Activated CD4-positive, alpha-beta T cell treated with anti-CD3 and anti-CD28 coated beads for 36 hours (primary cell): ENCODE results near the gene MORN1. TPM values are rescaled to one million over a fixed set of nuclear protein-coding genes. Genes with fewer than 3 reads are reported as not detected.
"Not testable (repeated sequence)": the region's sequence is repeated elsewhere in the genome, so short reads cannot be mapped to it uniquely, and the experiment has no call there.

ENCODE experiments used
- ATAC-seq: fragments of 200-7000 bp; cut with Tn5 transposase; one replicate; pipeline ENCODE4 v1.10.0; 2021; ENCODE audit warnings: mild to moderate bottlenecking, moderate library complexity
- CTCF ChIA-PET: fragments of 350-600 bp; sonication (Branson Sonifier 250); formaldehyde crosslinking; loops from one replicate; lab custom pipeline; 2021; ENCODE audit warnings: antibody characterized with exemption; lab: Charles Lee
- POLR2A ChIA-PET: fragments of 350-600 bp; sonication (Branson Sonifier 250); formaldehyde crosslinking; loops from one replicate; lab custom pipeline; 2021; ENCODE audit warnings: antibody characterized with exemption, inconsistent platforms; lab: Charles Lee
- DNase-seq: peaks from one replicate; pipeline ENCODE4 v3.0.0-alpha.2; 2020
- H3K27ac Mint-ChIP-seq: one replicate; pipeline ENCODE4 v1.8.0; 2021; ENCODE audit warnings: mixed read lengths
- H3K27me3 Mint-ChIP-seq: one replicate; pipeline ENCODE4 v1.8.0; 2021; ENCODE audit warnings: mixed read lengths
- H3K36me3 Mint-ChIP-seq: one replicate; pipeline ENCODE4 v1.8.0; 2021; ENCODE audit warnings: low read depth, mixed read lengths
- H3K4me1 Mint-ChIP-seq: one replicate; pipeline ENCODE4 v1.8.0; 2021; ENCODE audit warnings: mixed read lengths
- H3K4me3 Mint-ChIP-seq: one replicate; pipeline ENCODE4 v1.8.0; 2021; ENCODE audit warnings: mild to moderate bottlenecking, moderate library complexity, mixed read lengths
- H3K9me3 Mint-ChIP-seq: one replicate; pipeline ENCODE4 v1.8.0; 2021; ENCODE audit warnings: low read depth, mixed read lengths
- intact Hi-C, 2 experiments: fragments of 100-400 bp; cut with DNase I in 1 of 2; cut with micrococcal nuclease in 1 of 2; formaldehyde crosslinking; loops; one replicate each; pipeline versions ENCODE4 v1.14.2 to v1.15.1; 2022 to 2024; cut with DNase I, micrococcal nuclease
- total RNA-seq, 2 experiments: library from RNA; stranded (reverse); gene quantifications; one replicate each; pipeline ENCODE4 v1.2.3, GENCODE V29; 2021

MORN1 gene
- total RNA-seq = 1 to 10 TPM; 5.1 to 6.1 TPM

GRCh38 chr1:2391041-2391930 is at the start of gene MORN1, which contains the start of gene RER1:
MORN1 (minus strand) TSS chr1:2391554; CDS start chr1:2391533, 21 bp downstream.
RER1 (plus strand) TSS chr1:2391841; CDS start chr1:2395791, 3,950 bp downstream.
- ATAC-seq = peak; percentile 99
- peak within 1 kb of the TSS; percentile 89 for H3K4me3 Mint-ChIP-seq
- H3K4me1 Mint-ChIP-seq = peaks cover 38% of the 10 kb centered on the region
- H3K27ac Mint-ChIP-seq = peak within 1 kb of the TSS; percentile 76
- H3K9me3 Mint-ChIP-seq = no peaks in the 10 kb centered on the region
- CTCF ChIA-PET = interaction anchor here (0.6 to 4.5 kb wide), 9 partner anchors 9 to 258 kb away, joined by 3 to 26 read pairs (median 4); partner anchors contain the start of gene FAAP20
- DNase-seq = peak; percentile 100
- POLR2A ChIA-PET = interaction anchor here (0.6 to 1.2 kb wide), 6 partner anchors 135 to 305 kb away, joined by 3 to 6 read pairs (median 4); partner anchors contain the start of gene PANK4
- intact Hi-C loops = loop anchor here in 1 of 2 experiments (1.0 to 5.0 kb wide), 17 partner anchors 22 to 1466 kb away; partner anchors contain the start of genes CEP104, DFFB, MIB2 and PANK4
- no peaks in the 10 kb centered on the region for H3K27me3 Mint-ChIP-seq
- peaks cover 27% of the 10 kb centered on the region for H3K36me3 Mint-ChIP-seq

- ATAC-seq, H3K27me3 Mint-ChIP-seq, CTCF ChIA-PET, H3K4me1 Mint-ChIP-seq, DNase-seq, H3K36me3 Mint-ChIP-seq, POLR2A ChIA-PET, H3K4me3 Mint-ChIP-seq, intact Hi-C loops, H3K27ac Mint-ChIP-seq, H3K9me3 Mint-ChIP-seq: not testable (repeated sequence)
These were observed 49.0 kb upstream of the MORN1 start for GRCh38 chr1:2440346-2440745.

- DNase-seq = no peak
- ChIA-PET CTCF (no interaction called here), POLR2A (no interaction called here)
- Mint-ChIP-seq H3K36me3 (no peaks in the 10 kb centered on the region), H3K4me1 (no peaks in the 10 kb centered on the region), H3K27ac (no peak overlapping the region), H3K9me3 (no peaks in the 10 kb centered on the region), H3K27me3 (peaks cover 4% of the 10 kb centered on the region), H3K4me3 (no peak overlapping the region)
- intact Hi-C loops = no loop called here
- no peak for ATAC-seq
These were observed 48.0 kb upstream of the MORN1 start for GRCh38 chr1:2439369-2439768.

GRCh38 chr1:2438641-2439040 is 47.3 kb upstream of the MORN1 start:
- Mint-ChIP-seq H3K9me3 (no peaks in the 10 kb centered on the region), H3K27ac (no peak overlapping the region), H3K4me1 (no peaks in the 10 kb centered on the region), H3K27me3 (peaks cover 4% of the 10 kb centered on the region), H3K36me3 (no peaks in the 10 kb centered on the region), H3K4me3 (no peak overlapping the region)
- ChIA-PET CTCF (no interaction called here), POLR2A (no interaction called here)
- DNase-seq (no peak), ATAC-seq (no peak)
- intact Hi-C loops = no loop called here

GRCh38 chr1:2438038-2438437 is 46.7 kb upstream of the MORN1 start:
- ChIA-PET CTCF (no interaction called here), POLR2A (no interaction called here)
- Mint-ChIP-seq H3K36me3 (no peaks in the 10 kb centered on the region), H3K4me3 (no peak overlapping the region), H3K27me3 (peaks cover 4% of the 10 kb centered on the region), H3K27ac (no peak overlapping the region), H3K9me3 (no peaks in the 10 kb centered on the region), H3K4me1 (no peaks in the 10 kb centered on the region)
- intact Hi-C loops = no loop called here
- ATAC-seq (no peak), DNase-seq (no peak)

- POLR2A ChIA-PET = no interaction called here
- DNase-seq = no peak
- Mint-ChIP-seq H3K27me3 (peaks cover 2% of the 10 kb centered on the region), H3K4me3 (no peak overlapping the region), H3K36me3 (no peaks in the 10 kb centered on the region), H3K9me3 (no peaks in the 10 kb centered on the region), H3K27ac (no peak overlapping the region), H3K4me1 (no peaks in the 10 kb centered on the region)
- no peak for ATAC-seq
- intact Hi-C loops = no loop called here
- CTCF ChIA-PET = no interaction called here
These were observed 46.3 kb upstream of the MORN1 start for GRCh38 chr1:2437617-2438016.

- Mint-ChIP-seq H3K4me1 (no peaks in the 10 kb centered on the region), H3K4me3 (no peak overlapping the region), H3K27me3 (peaks cover 2% of the 10 kb centered on the region), H3K36me3 (no peaks in the 10 kb centered on the region), H3K9me3 (no peaks in the 10 kb centered on the region), H3K27ac (no peak overlapping the region)
- ChIA-PET CTCF (no interaction called here), POLR2A (no interaction called here)
- intact Hi-C loops = no loop called here
- no peak for ATAC-seq
- no peak for DNase-seq
These were observed 45.5 kb upstream of the MORN1 start for GRCh38 chr1:2436876-2437275.

GRCh38 chr1:2435746-2436355 is 44.5 kb upstream of the MORN1 start:
- Mint-ChIP-seq H3K9me3 (no peaks in the 10 kb centered on the region), H3K27ac (no peak overlapping the region), H3K4me3 (no peak overlapping the region), H3K27me3 (peaks cover 2% of the 10 kb centered on the region), H3K4me1 (no peaks in the 10 kb centered on the region), H3K36me3 (no peaks in the 10 kb centered on the region)
- intact Hi-C loops = no loop called here
- DNase-seq = no peak
- ATAC-seq = no peak
- POLR2A ChIA-PET = no interaction called here
- CTCF ChIA-PET = no interaction called here

- CTCF ChIA-PET = no interaction called here
- Mint-ChIP-seq H3K36me3 (no peaks in the 10 kb centered on the region), H3K4me3 (no peak overlapping the region), H3K4me1 (no peaks in the 10 kb centered on the region), H3K27ac (no peak overlapping the region), H3K27me3 (peaks cover 2% of the 10 kb centered on the region), H3K9me3 (no peaks in the 10 kb centered on the region)
- DNase-seq (no peak), ATAC-seq (no peak)
- POLR2A ChIA-PET = no interaction called here
- intact Hi-C loops = no loop called here
These were observed 43.7 kb upstream of the MORN1 start for GRCh38 chr1:2435091-2435490.

GRCh38 chr1:2433936-2434655 is 42.7 kb upstream of the MORN1 start:
- no peaks in the 10 kb centered on the region for H3K4me1 Mint-ChIP-seq
- no peak overlapping the region for H3K4me3 Mint-ChIP-seq
- no peak overlapping the region for H3K27ac Mint-ChIP-seq
- no peaks in the 10 kb centered on the region for H3K27me3 Mint-ChIP-seq
- DNase-seq (no peak), ATAC-seq (no peak)
- H3K36me3 Mint-ChIP-seq = no peaks in the 10 kb centered on the region
- peaks cover 2% of the 10 kb centered on the region for H3K9me3 Mint-ChIP-seq
- CTCF ChIA-PET = no interaction called here
- POLR2A ChIA-PET = no interaction called here
- intact Hi-C loops = no loop called here

- POLR2A ChIA-PET = no interaction called here
These were observed 41.8 kb upstream of the MORN1 start for GRCh38 chr1:2433196-2433595.

More at GRCh38 chr1:2433196-2433595, 41.8 kb upstream of the MORN1 start:
- no peaks in the 10 kb centered on the region for H3K36me3 Mint-ChIP-seq
- intact Hi-C loops = no loop called here
- DNase-seq = no peak
- H3K4me1 Mint-ChIP-seq = no peaks in the 10 kb centered on the region
- H3K9me3 Mint-ChIP-seq = peaks cover 2% of the 10 kb centered on the region
- no peak for ATAC-seq
- CTCF ChIA-PET = no interaction called here
- H3K27me3 Mint-ChIP-seq = no peaks in the 10 kb centered on the region
- no peak overlapping the region for H3K27ac Mint-ChIP-seq
- no peak overlapping the region for H3K4me3 Mint-ChIP-seq
